Thyroid gland (tissue), 4 donors: ENCODE measurements around the gene PILRA. TPM values are rescaled to one million over a fixed set of nuclear protein-coding genes. Genes with fewer than 3 reads are reported as not detected.
"Not testable (repeated sequence)": the region's sequence is repeated elsewhere in the genome, so short reads cannot be mapped to it uniquely, and the experiment has no call there.

Source experiments
- DNase-seq, 2 donors: peaks; one replicate each; pipeline ENCODE4 v3.0.0-alpha.2; 2019
- H3K27ac ChIP-seq, 3 donors: fragments of 200-600 bp; sonication (generic); 1 replicate in 2 of 3; 2 replicates in 1 of 3; pipeline ENCODE4 v1.5.1; 2016 to 2019; ENCODE audit warnings: mild to moderate bottlenecking in 1 of 3, moderate library complexity in 1 of 3
- H3K27me3 ChIP-seq: fragments of 200-600 bp; sonication (generic); one replicate; pipeline ENCODE4 v1.5.1; 2019
- H3K36me3 ChIP-seq, 2 donors: fragments of 200-600 bp; sonication (generic); one replicate each; pipeline ENCODE4 v1.5.1; 2016 to 2019
- H3K4me1 ChIP-seq, 2 donors: fragments of 200-600 bp; sonication (generic); one replicate each; pipeline ENCODE4 v1.5.1; 2017 to 2019
- H3K4me3 ChIP-seq, 3 donors: fragments of 200-600 bp; sonication (generic); replicated peaks in 1 of 3; 1 replicate in 2 of 3; 2 replicates in 1 of 3; pipeline ENCODE4 v1.5.1; 2016; ENCODE audit warnings: mild to moderate bottlenecking in 1 of 3
- H3K9me3 ChIP-seq: fragments of 200-600 bp; sonication (generic); one replicate; pipeline ENCODE4 v1.5.1; 2017
- POLR2A ChIP-seq, 2 donors: fragments of 450-650 bp; IDR thresholded peaks; one replicate each; pipeline ENCODE4 v1.6.1; 2017; ENCODE audit warnings: antibody characterized with exemption in 2 of 2, mild to moderate bottlenecking in 2 of 2, moderate library complexity in 1 of 2
- WGBS, 2 donors: methylation state at CpG; one replicate each; pipeline ENCODE4 v1.1.5; 2017; 5-methylcytosine and 5-hydroxymethylcytosine counted together
- intact Hi-C: fragments of 100-400 bp; cut with DNase I; formaldehyde crosslinking; loops from one replicate; pipeline ENCODE4 v1.15.1; 2023
- total RNA-seq, 4 donors: library from RNA; depleted of rRNA; stranded (reverse); fragments of >200 nt; gene quantifications; one replicate each; pipeline ENCODE4 v1.2.3, GENCODE V29; 2016
- TF ChIP-seq, protein P1 (sequence below), 6 experiments: fragments of 200-600 bp in 3 of 6; fragments of 450-650 bp in 3 of 6; sonication (generic) in 3 of 6; IDR thresholded peaks; one replicate each; pipeline ENCODE4 v1.5.1; 2016 to 2019; ENCODE audit warnings: antibody characterized with exemption in 6 of 6, mild to moderate bottlenecking in 2 of 6, inconsistent platforms in 1 of 6, moderate library complexity in 1 of 6

PILRA gene
- total RNA-seq, 4 donors from 2014 or later, result 2.4 to 6.4 (median 4.4) TPM

DNA sequence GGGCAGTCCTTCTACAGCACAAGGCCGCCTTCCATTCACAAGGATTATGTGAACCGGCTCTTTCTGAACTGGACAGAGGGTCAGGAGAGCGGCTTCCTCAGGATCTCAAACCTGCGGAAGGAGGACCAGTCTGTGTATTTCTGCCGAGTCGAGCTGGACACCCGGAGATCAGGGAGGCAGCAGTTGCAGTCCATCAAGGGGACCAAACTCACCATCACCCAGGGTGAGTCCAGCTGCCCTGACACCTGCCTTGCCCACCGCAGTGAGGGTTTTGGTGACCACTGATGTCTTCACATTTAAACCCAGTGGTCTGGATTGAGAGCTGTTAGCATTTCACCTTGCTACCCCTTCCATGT, 14.5 kb upstream of the PILRA start:
- H3K36me3 ChIP-seq, result peaks cover 65 to 83% of the 10 kb centered on the region in 2 donors
- no peaks in the 10 kb centered on the region for H3K4me1 ChIP-seq
- WGBS, 2 donors, result 96% methylated on average over 5 to 8 of the region's 8 CpGs
- no peaks in the 10 kb centered on the region for H3K9me3 ChIP-seq
- TF ChIP-seq, protein P1, sequence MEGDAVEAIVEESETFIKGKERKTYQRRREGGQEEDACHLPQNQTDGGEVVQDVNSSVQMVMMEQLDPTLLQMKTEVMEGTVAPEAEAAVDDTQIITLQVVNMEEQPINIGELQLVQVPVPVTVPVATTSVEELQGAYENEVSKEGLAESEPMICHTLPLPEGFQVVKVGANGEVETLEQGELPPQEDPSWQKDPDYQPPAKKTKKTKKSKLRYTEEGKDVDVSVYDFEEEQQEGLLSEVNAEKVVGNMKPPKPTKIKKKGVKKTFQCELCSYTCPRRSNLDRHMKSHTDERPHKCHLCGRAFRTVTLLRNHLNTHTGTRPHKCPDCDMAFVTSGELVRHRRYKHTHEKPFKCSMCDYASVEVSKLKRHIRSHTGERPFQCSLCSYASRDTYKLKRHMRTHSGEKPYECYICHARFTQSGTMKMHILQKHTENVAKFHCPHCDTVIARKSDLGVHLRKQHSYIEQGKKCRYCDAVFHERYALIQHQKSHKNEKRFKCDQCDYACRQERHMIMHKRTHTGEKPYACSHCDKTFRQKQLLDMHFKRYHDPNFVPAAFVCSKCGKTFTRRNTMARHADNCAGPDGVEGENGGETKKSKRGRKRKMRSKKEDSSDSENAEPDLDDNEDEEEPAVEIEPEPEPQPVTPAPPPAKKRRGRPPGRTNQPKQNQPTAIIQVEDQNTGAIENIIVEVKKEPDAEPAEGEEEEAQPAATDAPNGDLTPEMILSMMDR (IDR thresholded peaks at IDR 0.05), result no peak
- TF ChIP-seq POLR2A (IDR thresholded peaks at IDR 0.05), result no peak
- H3K27me3 ChIP-seq, result no peaks in the 10 kb centered on the region
- intact Hi-C loops, result no loop called here
- DNase-seq, result no peak
- H3K27ac ChIP-seq, result no peak overlapping the region
- H3K4me3 ChIP-seq, result no peak overlapping the region

- intact Hi-C loops, result no loop called here
- Histone ChIP-seq H3K9me3 (no peaks in the 10 kb centered on the region), H3K27me3 (no peaks in the 10 kb centered on the region), H3K36me3 (peaks cover 50 to 71% of the 10 kb centered on the region in 2 donors), H3K27ac (no peak overlapping the region), H3K4me1 (no peaks in the 10 kb centered on the region), H3K4me3 (no peak overlapping the region)
- DNase-seq, result no peak
- TF ChIP-seq, protein P1 (IDR thresholded peaks at IDR 0.05), result no peak
- no peak for TF ChIP-seq POLR2A (IDR thresholded peaks at IDR 0.05)
- WGBS, 2 donors, result 80 to 94% methylated on average over 3 of the region's 3 CpGs
Observed at GRCh38 chr7:100360135-100360854, 13.0 kb upstream of the PILRA start.

- Histone ChIP-seq H3K36me3 (peaks cover 32 to 44% of the 10 kb centered on the region in 2 donors), H3K27ac (no peak overlapping the region), H3K4me3 (no peak overlapping the region), H3K27me3 (no peaks in the 10 kb centered on the region), H3K4me1 (no peaks in the 10 kb centered on the region), H3K9me3 (no peaks in the 10 kb centered on the region)
- TF ChIP-seq, protein P1 (IDR thresholded peaks at IDR 0.05), result no peak
- TF ChIP-seq POLR2A (IDR thresholded peaks at IDR 0.05), result no peak
- no peak for DNase-seq
- intact Hi-C loops, result no loop called here
Observed at GRCh38 chr7:100363098-100363497, 10.2 kb upstream of the PILRA start.

DNA sequence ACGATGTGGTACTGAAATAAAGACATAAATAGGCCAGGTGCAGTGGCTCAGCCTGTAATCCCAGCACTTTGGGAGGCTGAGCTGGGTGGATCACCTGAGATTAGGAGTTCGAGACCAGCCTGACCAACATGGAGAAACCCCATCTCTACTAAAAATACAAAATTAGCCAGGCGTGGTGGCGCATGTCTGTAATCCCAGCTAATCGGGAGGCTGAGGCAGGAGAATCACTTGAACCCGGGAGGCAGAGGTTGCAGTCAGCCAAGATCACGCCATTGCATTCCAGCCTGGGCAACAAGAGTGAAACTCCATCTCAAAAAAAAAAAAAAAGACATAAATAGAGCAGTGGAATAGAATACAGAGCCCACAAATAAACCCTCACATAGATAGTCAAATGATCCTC, 9.5 kb upstream of the PILRA start:
- H3K27me3 ChIP-seq, H3K4me3 ChIP-seq, H3K4me1 ChIP-seq, H3K27ac ChIP-seq, intact Hi-C loops, DNase-seq, H3K9me3 ChIP-seq: not testable (repeated sequence)
- H3K36me3 ChIP-seq, result peaks cover 29 to 38% of the 10 kb centered on the region in 2 donors
- 93 to 95% methylated on average over 7 of the region's 7 CpGs for WGBS, 2 donors

DNA sequence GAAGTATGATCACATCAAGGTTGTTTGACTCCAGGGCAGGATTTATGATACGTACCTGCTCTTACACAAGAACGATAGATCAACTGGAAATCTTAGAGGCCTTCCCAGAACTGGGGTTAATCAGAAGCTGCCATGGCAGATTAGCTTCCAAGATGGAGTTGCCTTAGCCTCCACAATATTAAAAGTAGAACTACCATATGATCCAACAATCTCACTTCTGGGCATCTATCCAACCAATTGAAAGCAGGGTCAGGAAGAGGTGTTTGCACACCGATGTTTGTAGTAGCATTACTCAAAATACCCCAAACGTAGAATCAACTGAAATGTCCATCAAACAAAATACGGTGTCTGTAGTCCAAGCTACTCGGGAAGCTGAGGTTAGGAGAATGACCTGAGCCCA, 8.8 kb upstream of the PILRA start:
- Histone ChIP-seq H3K4me1 (no peaks in the 10 kb centered on the region), H3K27me3 (no peaks in the 10 kb centered on the region), H3K9me3 (no peaks in the 10 kb centered on the region), H3K4me3 (no peak overlapping the region), H3K27ac (no peak overlapping the region), H3K36me3 (peaks cover 23 to 32% of the 10 kb centered on the region in 2 donors)
- DNase-seq, result no peak
- TF ChIP-seq POLR2A (IDR thresholded peaks at IDR 0.05), result no peak
- TF ChIP-seq, protein P1 (IDR thresholded peaks at IDR 0.05), result no peak
- WGBS, 2 donors, result 91 to 94% methylated on average over 6 of the region's 6 CpGs
- intact Hi-C loops, result no loop called here

DNA sequence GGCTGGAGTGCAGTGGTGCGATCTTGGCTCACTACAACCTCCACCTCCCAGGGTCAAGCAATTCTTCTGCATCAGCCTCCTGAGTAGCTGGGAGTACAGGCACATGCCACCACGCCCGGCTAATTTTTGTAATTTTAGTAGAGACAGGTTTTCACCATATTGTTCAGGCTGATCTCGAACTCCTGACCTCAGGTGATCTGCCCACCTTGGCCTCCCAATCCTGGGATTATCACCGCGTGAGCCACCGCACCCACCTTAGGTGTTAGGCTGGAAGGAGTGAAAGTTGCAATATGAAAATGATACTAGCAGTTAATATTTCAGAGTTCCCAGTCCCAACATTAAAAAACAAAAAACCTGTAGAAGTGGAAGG, 7.3 kb upstream of the PILRA start:
- H3K27me3 ChIP-seq, DNase-seq, H3K9me3 ChIP-seq, H3K4me1 ChIP-seq, H3K27ac ChIP-seq, H3K4me3 ChIP-seq, intact Hi-C loops: not testable (repeated sequence)
- H3K36me3 ChIP-seq, result peaks cover 8 to 18% of the 10 kb centered on the region in 2 donors
- 97 to 98% methylated on average over 7 of the region's 7 CpGs for WGBS, 2 donors
